HG02623 (cell line): ENCODE measurements around the gene P2RY2.
"Not testable (repeated sequence)": the region's sequence is repeated elsewhere in the genome, so short reads cannot be mapped to it uniquely, and the experiment has no call there.

Experiments
- ATAC-seq: cut with Tn5 transposase; IDR thresholded peaks from one replicate; pipeline ENCODE4 v1.9.1; 2021; ENCODE audit warnings: moderate library complexity; ENCODE audit not compliant: unreplicated experiment

Gene P2RY2

DNA sequence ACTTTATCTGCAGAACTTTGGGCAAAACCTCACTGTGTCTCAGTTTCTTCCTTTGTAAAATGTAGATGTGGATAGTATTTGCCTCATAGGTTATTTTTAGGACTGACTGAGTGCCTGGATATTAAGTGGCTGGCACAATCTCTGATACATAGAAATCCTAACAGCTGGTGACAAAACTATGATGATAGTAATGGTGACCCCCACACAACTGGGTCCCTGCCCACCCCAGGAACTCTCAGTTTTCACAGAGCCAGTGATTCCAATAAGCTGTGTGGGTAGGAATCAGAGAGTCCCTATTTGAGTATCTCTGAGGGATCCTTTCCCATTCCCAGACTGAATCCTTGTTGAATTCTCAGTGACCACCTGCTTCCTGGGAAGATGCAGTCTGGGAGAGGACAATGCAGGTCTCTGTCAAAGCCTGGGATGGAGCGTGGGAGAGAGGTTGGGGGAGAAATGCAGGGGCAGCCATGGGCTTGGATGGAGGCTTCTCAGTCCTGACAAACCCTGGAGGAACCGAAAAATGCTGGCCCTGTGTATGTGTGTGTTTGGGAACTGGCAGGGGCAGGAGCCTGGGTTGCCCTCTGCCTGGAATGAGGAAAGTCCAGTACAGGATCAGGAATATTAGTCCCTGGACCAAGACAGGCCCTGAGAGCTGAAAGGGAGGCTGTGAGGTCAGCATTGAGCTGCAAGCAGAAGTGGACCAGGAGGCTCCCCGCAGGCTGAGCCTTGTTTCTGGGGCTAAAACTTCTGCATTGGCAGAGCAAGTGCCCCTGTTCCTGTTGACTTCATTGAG, 48.0 kb downstream of the P2RY2 start:
- ATAC-seq = no peak

DNA sequence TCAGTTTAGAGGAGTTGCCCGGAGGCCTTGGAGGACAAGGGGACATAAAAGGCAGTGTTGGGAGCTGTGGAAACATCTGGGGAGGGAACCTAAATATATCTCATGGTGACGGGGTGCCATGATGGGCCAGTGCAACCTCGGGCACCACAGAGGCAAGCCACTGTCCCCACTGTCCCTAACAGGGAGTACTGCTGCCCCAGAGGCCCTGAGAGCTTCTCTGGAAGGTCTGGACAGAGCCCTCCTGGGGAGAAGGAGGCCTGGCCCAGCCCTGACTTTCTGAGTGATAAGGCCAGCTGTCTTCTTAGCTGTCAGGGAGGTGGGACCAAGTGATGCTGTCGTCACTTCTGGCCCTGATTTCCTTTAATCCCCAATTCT, 48.6 kb downstream of the P2RY2 start:
- no peak for ATAC-seq

DNA sequence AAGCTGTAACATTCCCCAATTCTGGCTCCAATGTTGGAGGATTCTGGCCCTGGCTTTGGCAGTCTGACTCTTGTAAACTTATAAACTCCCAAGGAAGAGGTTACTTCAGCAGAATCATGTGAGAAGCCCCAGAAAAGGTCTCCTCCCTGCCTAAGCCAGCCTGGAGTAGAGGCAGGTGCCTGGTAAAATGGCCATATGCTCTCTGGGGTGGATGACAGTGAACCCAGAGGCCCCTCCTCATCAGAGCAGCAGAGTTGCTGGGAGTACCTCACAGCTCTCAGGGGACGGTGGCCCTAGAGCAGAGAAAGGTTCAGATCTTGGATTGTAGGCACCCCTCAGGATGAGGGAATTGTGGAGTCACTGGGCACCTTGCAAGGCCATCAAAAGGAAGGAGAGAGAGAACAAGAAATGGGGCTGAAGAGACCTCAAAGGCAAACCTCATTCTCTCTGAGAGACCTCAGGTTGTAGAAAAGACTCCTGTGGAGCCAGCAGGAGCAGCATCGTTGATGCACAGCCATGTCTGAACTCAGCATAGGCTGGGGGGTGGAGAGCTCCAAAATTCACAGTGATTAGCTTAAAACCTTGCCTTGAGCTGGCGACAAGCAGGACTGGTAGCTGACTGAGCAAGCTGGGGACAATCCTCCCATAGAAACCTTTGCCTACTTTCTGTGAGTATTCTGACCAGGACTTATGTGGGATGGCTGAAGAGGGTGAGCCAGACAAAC, 49.2 kb downstream of the P2RY2 start:
- ATAC-seq = no peak

DNA sequence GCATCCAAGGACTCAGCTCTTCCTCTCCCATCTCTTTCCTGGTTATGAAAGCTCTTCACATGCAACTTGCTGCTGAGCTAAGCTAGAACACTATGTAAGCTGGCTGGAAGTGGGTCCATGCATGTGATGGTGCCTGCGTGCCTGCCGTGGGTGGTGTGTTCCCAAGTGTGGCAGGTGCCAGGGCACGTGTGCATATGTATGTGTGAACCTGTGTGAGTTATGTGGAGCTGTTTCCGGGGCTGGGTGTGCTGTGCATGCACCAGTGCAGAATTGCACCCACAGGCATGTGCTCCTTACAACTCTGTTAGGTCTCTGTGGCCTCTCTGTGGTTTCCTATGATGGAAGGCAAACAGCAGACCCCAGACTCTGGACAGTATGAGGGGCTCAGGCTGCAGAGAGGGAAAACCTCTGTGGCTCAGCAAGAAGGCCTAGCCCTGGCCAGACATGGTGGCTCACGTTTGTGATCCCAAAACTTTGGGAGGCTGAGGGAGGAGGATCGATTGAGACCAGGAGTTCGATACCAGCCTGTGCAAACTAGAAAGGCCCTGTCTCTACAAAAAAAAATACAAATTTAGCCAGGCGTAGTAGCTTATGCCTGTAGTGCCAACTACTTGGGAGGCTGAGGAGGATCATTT, 49.9 kb downstream of the P2RY2 start:
- no peak for ATAC-seq

DNA sequence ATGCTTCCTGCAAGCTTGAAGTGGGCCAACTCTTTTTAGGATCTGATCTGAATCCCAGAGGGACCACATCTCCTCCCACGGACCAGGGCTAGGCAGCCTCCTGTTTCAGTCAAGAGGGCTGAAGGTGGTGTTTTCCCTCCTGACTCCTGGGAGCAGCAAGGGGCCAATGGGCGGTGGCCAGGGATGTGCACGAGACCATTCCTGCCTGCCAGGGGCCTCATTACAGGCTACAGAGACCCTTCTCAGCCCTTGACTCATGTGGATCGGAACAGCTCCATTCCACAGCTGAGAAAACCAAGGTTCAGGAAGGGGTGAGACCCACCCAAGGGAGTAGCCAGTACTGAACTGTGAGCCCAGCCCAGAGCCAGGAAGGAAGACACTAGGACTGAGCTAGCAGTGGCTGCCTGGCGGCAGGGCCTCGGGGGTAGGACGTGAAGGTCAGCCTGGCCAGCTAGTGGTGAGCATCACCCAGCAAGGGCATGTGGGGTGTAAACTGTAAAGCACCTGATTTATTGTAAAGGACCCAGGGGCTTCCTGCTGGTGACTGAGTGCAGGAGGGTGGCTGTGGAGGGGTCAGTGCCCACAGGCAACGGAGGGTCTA, 50.7 kb downstream of the P2RY2 start:
- ATAC-seq = no peak

DNA sequence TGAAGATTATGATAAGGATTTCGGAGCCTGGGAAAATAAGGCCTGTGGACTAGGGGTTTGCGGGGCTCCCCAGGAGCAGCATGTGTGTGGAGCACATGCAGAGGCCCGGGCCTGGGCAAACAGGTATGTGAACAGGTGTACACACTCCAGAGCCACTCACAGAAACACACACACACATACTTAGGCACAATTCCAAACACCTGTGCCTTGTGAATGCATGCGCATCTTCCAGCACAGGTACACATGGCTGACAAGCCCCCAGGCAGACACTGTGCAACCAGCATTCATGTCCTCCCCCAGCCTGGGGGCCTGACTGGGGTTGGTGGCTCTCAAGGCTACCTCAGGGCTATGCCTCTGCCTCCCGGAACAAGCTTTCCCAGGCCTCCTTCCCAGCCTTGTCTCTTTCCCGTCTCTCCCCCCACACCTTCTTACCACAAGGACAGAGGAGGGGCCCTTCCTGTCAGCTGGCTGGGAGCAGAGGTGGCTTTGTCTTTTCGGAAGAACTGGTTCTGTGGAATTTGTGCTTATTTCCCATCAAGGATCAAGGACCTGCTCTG, 51.5 kb downstream of the P2RY2 start:
- ATAC-seq = no peak

DNA sequence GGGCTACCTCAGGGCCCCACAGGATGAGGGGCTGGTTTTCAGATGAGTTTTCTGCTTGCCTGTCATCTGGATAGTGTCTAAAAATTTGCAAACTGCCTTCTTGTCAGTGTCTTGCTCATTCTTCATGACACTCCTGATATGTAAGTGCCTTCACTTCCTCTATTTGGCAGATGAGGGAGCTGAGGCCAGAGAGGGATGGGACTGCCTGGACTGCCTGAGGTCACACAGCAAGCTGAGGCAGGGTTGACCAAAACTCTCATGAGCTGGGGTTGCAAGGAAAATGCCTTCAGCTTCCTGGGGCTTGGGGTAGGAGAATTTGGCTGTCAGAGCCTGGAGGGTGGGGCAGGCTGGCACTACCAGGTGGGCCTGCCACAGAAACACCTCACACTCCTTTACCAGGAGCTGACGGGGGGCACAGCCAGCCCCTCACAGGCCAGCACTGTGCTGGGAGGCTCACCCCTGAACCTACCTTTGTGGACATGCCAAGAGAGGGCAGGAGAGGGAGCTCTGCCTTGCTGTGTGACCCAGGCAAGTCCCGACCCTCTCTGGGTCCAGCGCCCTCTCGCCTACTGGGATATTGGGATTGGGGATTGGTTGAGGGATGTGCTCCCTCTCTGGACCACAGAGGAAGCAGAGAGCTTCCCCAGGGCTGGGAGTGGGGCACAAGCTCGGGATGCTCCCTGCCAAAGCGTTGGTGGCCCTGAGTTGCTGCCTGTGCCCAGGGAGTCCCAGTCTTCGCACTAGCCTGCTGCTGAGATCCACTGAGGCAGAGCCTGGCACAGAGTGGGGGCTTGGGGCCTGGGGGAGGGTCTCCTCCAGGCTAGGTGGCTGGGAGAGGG, 52.2 kb downstream of the P2RY2 start:
- no peak for ATAC-seq

DNA sequence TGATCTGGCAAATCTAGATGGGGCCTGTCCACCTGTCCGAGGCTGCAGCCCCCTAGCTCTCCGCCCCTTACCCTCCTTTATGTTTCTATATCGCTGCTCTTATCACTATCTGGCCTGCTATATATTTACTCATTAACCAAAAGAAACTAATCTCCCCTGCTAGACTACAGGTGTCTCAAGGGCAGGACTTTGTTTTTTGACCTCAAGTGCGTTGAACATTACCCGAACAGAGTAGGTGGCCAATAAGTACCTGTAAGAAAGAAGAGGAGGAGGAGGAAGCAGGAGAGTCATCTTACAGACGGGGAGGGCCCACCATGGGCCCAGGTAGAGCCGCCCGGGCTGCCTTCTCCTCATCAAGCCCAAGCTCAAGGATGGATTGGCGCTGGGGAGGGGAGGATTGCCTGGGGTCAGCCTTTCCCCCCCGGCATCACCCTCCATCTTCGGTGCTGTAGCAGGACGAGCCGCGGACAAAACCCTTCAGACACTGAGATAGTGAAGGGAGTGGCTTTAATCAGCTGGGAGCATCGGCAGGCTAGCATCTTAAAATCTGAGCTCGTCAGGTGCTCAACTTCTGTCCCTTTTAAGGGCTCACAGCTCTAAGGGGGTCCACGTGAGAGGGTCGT, 52.9 kb downstream of the P2RY2 start:
- ATAC-seq = no peak

DNA sequence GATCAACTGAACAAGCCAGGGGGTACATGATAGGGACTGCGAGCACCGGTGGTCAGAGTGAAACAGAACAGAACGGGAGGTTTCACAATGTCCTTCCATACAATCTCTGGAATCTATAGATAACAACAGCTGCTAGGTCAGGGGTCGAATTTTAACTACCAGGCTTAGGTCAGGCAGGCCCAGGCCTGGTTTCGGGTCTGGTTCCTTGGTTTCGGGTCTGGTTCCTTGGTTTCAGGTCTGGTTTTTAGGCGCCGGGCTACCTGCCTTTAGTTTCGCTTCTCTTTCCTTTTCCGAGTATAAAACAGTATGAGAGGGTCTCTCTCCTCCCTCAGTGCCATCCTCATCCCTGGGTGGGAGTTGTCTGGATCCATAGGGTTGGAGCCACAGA, 53.4 kb downstream of the P2RY2 start:
- not testable (repeated sequence) for ATAC-seq

DNA sequence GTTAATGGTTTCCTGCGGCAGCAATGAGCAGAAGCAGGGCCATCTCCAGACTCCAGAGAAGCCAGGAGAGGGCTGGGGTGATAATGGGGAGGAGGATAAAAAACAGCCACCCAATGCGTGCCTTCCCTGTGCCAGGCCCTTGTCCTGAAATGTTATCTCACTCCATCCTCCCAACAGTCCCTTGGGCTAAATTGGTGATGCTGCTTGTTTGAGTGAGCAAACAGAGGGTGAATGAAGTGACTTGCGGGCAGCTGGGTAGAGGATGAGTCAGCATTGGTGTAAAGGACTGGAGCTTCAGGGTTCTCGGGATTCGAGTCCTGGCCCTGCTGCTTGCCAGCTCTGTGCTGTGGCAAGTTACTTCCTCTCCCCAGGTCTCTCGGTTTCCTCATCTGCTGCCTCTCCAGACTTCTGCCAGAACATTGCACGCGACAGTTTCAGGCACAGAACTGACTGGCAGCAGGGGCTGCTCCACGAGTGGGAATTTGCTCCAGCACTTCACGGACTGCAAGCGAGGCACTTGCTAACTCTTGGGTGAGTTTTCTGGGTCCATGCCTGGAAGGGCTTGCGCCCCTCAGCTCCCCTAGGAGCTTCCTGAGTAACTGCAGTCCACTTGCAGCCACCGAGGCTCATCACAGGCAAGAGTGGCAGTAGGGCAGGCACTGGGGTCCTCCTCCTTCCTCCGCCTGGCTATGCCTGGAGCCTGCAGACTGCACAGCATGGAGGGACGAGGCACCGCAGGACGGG, 54.0 kb downstream of the P2RY2 start, which contains the start of gene P2RY6:
TSS of gene P2RY6 (plus strand) at position 403 of the 744 bp plus-strand sequence. CDS start 24,181 bp downstream, outside the sequence.
- no peak for ATAC-seq

DNA sequence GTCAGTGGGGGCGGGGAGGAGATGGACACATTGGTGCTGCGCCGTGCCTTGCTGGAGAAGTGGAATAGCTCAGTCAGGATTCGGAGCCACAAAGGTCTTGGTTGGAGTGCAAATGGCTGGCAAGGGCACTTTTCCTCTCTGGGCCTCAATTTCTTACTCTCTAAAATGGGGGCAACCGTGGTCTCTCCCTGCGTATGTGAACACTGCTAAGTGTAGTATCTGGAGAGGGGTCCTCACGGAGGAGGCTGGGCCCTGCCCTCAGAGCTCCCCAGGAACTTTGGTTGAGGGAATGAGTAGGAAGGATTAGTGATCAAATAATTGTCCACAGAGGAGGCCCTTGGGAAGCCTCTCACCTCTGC, 54.6 kb downstream of the P2RY2 start:
- no peak for ATAC-seq

DNA sequence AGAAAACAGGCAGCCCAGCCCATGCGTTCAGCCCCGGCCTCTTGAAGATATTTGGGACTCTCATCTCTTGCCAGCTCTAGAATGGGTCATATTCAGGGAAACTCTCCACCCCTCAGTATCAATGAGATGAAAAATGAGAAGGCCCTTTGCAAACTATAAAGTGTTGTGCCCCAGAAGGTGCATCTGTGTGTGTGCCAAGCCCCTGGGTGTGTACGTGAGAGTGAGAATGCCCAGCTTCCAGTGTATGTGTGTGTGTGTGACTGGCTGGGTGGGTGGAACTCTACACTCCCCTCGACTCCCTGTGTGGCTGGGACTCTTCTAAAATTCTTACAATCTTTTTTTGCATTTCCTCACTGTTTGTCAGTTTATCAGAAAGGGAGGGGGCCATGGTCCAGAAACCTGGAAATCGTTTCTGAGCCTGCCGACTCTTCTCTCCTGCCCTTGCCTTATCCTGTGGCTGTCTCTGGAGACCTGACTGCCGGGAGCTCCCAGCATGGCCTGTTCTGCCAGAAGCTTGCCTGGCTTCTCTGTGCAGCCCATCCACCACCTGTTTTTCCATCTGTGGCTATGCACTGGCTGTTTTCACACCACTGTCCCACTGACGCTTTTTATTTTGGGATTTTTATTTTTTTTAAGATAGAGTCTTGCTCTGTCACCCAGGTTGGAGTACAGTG, 55.3 kb downstream of the P2RY2 start:
- ATAC-seq = no peak

DNA sequence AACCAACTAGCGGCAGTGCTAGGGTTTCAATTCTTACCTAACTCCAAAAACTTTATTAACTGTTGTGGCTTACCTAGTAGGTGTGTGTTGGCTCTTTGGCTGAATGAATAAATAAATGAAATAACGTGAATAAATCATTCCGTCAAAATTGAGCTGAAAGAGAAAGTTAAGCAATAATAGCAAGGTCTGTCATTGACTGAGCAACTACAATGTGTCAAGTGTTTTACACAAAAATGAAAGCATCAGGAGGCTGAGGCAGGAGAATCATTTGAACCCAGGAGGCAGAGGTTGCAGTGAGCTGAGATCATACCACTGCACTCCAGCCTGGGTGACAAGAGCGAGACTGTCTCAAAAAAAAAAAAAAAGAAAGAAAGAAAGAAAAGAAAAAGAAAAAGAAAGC, 56.1 kb downstream of the P2RY2 start:
- not testable (repeated sequence) for ATAC-seq

DNA sequence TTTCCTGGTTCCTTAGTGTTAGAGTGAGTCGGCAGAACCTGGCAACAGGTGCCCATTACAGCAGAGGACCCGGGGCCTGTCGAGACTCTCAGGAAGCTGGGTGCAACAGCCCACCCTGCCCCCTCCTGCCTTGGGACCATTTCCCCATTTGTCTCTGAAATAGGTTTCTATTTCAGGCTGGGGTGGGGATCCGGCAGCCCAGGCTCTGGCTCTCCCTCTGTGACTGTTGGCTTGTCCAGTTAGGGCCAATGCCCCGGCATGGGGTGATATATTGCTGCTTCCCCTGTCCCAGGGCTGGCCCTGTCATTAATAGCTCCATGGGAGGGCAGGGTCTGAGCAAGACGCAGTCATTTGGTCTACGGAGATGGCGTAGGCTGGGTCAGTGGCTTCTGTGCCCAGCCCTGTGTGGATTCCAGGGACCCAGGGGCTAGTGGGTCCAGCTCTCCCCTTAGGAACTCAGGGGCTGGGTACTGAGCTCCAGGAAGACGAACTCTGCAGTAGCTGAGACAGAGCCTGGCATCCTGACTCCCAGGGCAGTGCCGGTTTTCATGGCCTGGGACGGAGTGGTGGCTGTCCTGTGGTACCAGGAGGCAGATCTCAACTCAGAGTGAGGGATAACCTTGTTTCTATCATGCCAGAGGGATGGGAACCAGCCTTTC, 56.8 kb downstream of the P2RY2 start:
- ATAC-seq = no peak

DNA sequence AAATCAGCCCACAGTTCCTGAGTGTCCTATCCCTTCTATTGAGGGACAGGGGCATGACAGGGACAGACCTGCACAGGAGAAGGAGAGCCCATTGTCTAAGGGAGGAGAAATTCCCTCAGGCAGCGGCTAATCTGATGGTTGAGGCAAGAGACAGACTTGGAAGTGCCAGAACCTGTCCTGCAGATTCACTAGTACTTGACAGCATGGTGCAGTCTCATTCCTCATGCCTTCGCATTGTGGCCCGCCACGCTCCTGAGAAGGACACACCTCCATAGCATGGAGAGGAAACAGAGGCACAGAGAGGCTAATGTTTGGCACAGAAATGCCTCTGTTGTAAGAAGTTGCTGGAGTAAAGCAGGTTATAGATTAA, 57.3 kb downstream of the P2RY2 start:
- ATAC-seq = no peak

DNA sequence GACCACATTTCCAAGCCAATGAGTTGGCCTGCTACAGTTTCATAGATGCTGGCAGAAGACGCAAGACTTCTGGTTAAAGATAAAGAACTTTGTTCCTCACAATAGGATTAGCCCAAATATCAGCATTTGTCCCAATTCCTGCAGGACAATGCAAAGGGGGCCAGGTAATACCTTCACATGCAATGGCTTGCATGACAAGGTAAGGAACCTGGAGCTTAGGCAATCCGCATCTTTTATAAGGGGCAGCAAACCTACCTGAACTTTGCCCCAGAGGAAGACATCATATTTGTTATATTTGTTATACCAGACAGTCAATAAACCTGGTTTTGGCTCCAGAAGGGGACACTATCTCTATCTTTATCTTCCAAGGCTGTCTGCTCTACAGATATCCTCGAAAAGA, 59.4 kb downstream of the P2RY2 start:
- ATAC-seq = no peak

DNA sequence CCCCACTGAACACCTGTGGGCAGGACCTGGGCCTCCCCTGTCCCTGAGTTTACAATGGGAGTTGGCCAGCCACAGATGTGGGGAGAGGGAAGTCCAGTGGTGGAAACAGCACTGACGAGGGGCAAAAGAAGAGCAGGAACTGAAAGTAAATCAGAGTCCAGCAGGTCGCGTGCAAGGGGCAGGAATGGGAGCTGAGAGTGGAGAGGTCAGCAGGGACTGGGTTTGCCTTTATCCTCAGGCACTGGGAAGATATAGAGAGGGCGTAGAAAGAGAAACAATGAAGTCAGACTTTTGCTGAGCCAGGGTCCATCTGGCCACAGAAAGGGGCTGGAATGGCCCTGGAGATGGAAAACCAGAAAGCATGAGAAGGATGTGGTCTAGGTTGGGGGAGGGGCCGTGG, 62.5 kb downstream of the P2RY2 start:
- no peak for ATAC-seq

DNA sequence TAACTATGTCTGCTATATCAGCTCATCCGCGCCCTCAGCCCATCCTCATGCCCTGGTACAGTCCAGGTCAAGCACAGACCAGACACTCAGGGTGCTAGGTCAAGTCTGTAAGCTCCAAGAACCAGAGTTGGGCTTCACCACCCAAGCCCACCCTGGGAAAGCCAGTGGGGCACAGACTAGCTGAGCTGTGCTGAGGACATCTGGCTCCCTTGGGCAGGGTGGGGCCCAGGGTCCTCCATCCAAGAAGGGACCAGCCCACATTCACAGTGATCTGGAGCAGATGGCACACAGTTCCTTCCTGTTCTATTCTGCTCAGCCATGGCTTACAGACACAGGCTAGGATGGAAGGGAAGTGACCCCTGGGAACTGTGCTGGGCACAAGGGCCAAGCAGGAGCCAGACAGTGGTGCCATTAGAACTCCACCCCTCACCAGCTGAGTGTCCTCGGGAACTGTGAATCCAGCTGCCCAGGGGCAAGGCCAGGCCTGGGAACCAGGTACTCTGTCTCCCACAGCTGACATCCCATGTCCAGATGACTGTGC, 63.2 kb downstream of the P2RY2 start:
- ATAC-seq = no peak
